ENCODE measurements around the gene HNRNPU. TPM values are rescaled to one million over a fixed set of nuclear protein-coding genes. Genes with fewer than 3 reads are reported as not detected.
A peak's percentile ranks its signal among the peaks of the same experiment; 100 is the strongest.

The HNRNPU gene
- total RNA-seq, 1 donor from 2014 or later: 856 TPM

DNA sequence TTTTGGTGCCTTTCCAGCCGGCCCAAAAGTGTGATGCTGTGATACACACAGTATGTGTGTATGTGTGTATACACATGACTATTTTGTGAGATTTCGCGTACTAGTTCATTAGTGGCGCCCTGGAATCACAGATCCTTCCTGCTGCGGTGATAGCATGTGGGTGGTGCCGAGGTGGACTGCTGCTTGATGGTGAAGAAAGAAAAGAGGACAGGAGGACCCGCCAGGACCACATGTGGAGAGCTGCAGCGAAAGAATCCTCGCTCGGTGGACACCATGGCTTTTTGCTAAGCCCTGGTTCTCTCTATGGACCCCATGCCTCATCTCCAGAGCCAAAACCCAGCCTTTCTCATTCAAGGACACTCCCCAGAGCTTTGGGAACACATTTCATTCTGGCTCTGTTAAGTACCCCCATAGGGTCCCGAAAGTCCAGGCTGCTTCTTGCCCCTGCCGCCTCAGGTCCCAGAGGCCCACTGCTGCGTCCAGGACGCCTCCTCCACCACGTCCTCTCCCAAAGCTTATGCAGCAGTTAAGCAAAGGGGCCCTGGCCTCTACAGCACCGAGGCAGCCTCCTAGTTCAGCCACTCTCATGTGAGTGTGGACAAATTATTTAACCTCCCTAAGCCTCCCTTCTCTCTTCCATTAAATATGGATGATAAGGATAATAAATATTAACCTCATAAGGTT, 61.6 kb downstream of the HNRNPU start:
- peak overlapping the region; percentile 63 for H2AFZ ChIP-seq (replicated peaks)

DNA sequence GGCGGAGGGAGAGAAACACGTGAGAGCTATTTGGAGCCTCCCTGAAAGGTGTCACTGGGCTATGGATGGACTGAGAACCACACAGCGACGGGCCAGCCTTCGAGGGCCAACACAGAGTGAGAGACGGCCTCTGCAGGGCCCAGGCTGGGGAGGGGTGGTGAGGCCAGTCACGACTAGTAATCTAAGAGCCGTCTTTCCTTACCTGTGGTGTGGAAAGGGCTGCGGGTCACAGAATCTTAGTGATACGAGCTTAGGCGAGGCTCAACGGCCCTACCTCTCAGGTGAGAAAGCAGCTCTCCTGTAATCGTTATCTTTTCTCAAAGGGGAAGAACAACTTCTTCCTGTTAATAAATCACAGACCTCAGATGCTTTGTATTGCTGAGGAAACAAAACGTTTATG, 62.3 kb downstream of the HNRNPU start:
- Histone ChIP-seq H3K9ac (no peak overlapping the region), H3K27ac (no peak overlapping the region), H3K27me3 (no peaks in the 10 kb centered on the region), H3K36me3 (no peaks in the 10 kb centered on the region), H4K20me1 (ENCODE audit: low read depth) (no peaks in the 10 kb centered on the region), H3K79me2 (ENCODE audit: low read depth) (no peaks in the 10 kb centered on the region), H3K4me3 (no peak overlapping the region), H2AFZ (replicated peaks) (no peak overlapping the region), H3K9me3 (ENCODE audit: low read depth) (no peaks in the 10 kb centered on the region), H3K4me1 (no peaks in the 10 kb centered on the region), H3K4me2 (no peak overlapping the region), H3F3A (ENCODE audit: low read depth) (no peaks in the 10 kb centered on the region)
- Mint-ChIP-seq H3K27me3 (ENCODE audit: insufficient read depth, low read depth) (peaks cover 9% of the 10 kb centered on the region), H3K27ac (peak overlapping the region; percentile 25), H3K9me3 (no peaks in the 10 kb centered on the region), H3K36me3 (no peaks in the 10 kb centered on the region), H3K4me3 (no peak overlapping the region), H3K4me1 (no peaks in the 10 kb centered on the region)
- TF ChIP-seq, protein P1, sequence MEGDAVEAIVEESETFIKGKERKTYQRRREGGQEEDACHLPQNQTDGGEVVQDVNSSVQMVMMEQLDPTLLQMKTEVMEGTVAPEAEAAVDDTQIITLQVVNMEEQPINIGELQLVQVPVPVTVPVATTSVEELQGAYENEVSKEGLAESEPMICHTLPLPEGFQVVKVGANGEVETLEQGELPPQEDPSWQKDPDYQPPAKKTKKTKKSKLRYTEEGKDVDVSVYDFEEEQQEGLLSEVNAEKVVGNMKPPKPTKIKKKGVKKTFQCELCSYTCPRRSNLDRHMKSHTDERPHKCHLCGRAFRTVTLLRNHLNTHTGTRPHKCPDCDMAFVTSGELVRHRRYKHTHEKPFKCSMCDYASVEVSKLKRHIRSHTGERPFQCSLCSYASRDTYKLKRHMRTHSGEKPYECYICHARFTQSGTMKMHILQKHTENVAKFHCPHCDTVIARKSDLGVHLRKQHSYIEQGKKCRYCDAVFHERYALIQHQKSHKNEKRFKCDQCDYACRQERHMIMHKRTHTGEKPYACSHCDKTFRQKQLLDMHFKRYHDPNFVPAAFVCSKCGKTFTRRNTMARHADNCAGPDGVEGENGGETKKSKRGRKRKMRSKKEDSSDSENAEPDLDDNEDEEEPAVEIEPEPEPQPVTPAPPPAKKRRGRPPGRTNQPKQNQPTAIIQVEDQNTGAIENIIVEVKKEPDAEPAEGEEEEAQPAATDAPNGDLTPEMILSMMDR (IDR thresholded peaks at IDR 0.05): no peak
- TF ChIP-seq EZH2phosphoT487 (IDR thresholded peaks at IDR 0.05): no peak
- TF ChIP-seq EZH2 (IDR thresholded peaks at IDR 0.05): no peak
- DNase-seq (ENCODE audit: low spot score): no peak

More for the DNA sequence above, 61.6 kb downstream of the HNRNPU start:
- H3K4me2 ChIP-seq: no peak overlapping the region
- H4K20me1 ChIP-seq (ENCODE audit: low read depth): no peaks in the 10 kb centered on the region
- no peaks in the 10 kb centered on the region for H3K4me1 ChIP-seq
- no peak overlapping the region for H3K4me3 ChIP-seq
- peaks cover 9% of the 10 kb centered on the region for H3K27me3 Mint-ChIP-seq (ENCODE audit: insufficient read depth, low read depth)
- H3K79me2 ChIP-seq (ENCODE audit: low read depth): no peaks in the 10 kb centered on the region
- no peaks in the 10 kb centered on the region for H3K9me3 Mint-ChIP-seq
- no peaks in the 10 kb centered on the region for H3K36me3 ChIP-seq
- H3K27me3 ChIP-seq: no peaks in the 10 kb centered on the region
- H3K27ac ChIP-seq: no peak overlapping the region
- no peak for DNase-seq (ENCODE audit: low spot score)
- no peaks in the 10 kb centered on the region for H3K9me3 ChIP-seq (ENCODE audit: low read depth)
- TF ChIP-seq, protein P1 (IDR thresholded peaks at IDR 0.05): no peak
- no peak for TF ChIP-seq EZH2 (IDR thresholded peaks at IDR 0.05)
- TF ChIP-seq EZH2phosphoT487 (IDR thresholded peaks at IDR 0.05): no peak
- H3F3A ChIP-seq (ENCODE audit: low read depth): no peaks in the 10 kb centered on the region
- H3K9ac ChIP-seq: no peak overlapping the region
- H3K4me1 Mint-ChIP-seq: no peaks in the 10 kb centered on the region
- no peak overlapping the region for H3K4me3 Mint-ChIP-seq
- no peaks in the 10 kb centered on the region for H3K36me3 Mint-ChIP-seq
- peak overlapping the region; percentile 25 for H3K27ac Mint-ChIP-seq

DNA sequence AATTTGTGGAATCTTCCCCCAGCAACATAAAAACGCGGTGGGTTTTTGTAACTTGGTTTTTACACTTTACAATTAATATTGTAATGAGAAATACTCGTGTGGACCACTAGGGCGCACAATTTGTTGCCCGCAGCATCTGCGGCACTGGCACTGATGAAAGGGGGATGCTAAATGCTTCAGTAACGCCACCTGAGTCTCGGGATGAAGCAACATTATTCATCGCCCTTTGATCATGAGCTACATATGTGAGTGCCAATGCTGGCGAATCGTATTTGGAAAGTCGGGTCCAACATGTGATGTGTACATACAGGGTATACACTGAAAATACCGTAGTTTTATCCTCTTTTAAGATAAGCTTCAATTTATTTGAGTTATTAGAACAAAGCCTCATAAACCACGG, 63.1 kb downstream of the HNRNPU start:
- H3K4me1 Mint-ChIP-seq: no peaks in the 10 kb centered on the region
- Histone ChIP-seq H3K27me3 (no peaks in the 10 kb centered on the region), H3K4me3 (no peak overlapping the region), H2AFZ (replicated peaks) (no peak overlapping the region), H4K20me1 (ENCODE audit: low read depth) (no peaks in the 10 kb centered on the region), H3F3A (ENCODE audit: low read depth) (no peaks in the 10 kb centered on the region), H3K4me2 (no peak overlapping the region), H3K9me3 (ENCODE audit: low read depth) (no peaks in the 10 kb centered on the region), H3K4me1 (no peaks in the 10 kb centered on the region), H3K79me2 (ENCODE audit: low read depth) (no peaks in the 10 kb centered on the region), H3K36me3 (no peaks in the 10 kb centered on the region), H3K27ac (no peak overlapping the region), H3K9ac (no peak overlapping the region)
- peaks cover 9% of the 10 kb centered on the region for H3K27me3 Mint-ChIP-seq (ENCODE audit: insufficient read depth, low read depth)
- no peaks in the 10 kb centered on the region for H3K9me3 Mint-ChIP-seq
- no peaks in the 10 kb centered on the region for H3K36me3 Mint-ChIP-seq
- H3K4me3 Mint-ChIP-seq: no peak overlapping the region
- peak; percentile 50 for DNase-seq (ENCODE audit: low spot score)
- no peak overlapping the region for H3K27ac Mint-ChIP-seq
- TF ChIP-seq, protein P1 (IDR thresholded peaks at IDR 0.05): peak; percentile 56
- no peak for TF ChIP-seq EZH2phosphoT487 (IDR thresholded peaks at IDR 0.05)
- TF ChIP-seq EZH2 (IDR thresholded peaks at IDR 0.05): no peak
